Pulmonary artery endothelial cell (primary cell): ENCODE data around the gene ALDH16A1. TPM values are rescaled to one million over a fixed set of nuclear protein-coding genes. Genes with fewer than 3 reads are reported as not detected.

Source experiments
- DNase-seq: peaks from one replicate; pipeline ENCODE4 v3.0.0-alpha.2; 2011; ENCODE audit warnings: low read depth, low spot score
- total RNA-seq: library from RNA; depleted of rRNA; stranded (reverse); fragments of >200 nt; gene quantifications from 2 replicates; pipeline ENCODE4 v1.2.3, GENCODE V29; 2014

ALDH16A1 gene
- total RNA-seq, 1 donor from 2014 or later: 54.9 TPM

DNA sequence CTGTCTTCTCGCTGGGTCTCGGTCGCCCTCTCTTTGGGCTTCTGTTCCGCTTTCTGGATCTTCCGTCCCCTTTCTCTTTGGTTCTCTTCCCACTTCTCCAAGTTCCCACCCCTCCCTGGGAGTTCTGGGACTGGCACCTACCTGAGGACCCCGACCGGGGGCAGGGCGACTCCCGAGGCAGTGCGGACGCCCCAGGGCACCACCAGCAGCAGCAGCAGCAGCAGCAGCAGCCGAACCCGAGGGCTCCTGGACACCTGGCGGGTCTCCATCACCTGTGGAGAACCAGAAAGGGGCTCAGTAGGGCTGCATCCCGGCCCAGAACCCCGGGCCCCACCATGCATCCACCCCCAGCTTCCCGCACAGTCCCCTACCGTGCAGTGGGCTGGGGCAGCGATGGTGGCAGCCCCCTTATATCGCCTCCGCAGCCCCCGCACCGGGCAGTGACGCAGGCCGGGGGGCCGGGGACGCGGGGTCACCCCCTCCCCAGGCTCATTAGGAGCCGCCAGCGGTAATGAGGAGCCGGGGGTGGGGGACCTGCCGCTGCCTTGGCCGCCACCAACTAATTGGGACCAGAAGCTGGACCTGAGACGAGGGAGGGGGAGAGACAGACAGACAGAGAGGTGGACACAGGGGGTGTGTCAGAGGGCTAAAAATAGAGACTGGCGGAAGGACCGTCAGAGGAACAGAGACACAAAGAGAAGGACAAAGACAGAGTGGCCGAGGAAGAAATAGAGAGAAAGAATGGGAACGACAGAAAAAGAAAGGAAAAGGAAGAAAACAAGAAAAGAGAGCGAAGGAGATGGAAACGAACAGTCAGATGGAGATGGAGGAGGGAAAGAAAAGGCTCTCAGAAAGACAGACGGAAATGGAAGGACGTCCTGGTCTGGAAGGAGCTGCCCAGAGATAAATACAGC lies 29.7 kb upstream of the ALDH16A1 start, which contains the start of gene PTH2:
PTH2 (minus strand) TSS at position 371 of the 914 bp plus-strand sequence; CDS start at position 269, 102 bp downstream.
- no peak for DNase-seq

DNA sequence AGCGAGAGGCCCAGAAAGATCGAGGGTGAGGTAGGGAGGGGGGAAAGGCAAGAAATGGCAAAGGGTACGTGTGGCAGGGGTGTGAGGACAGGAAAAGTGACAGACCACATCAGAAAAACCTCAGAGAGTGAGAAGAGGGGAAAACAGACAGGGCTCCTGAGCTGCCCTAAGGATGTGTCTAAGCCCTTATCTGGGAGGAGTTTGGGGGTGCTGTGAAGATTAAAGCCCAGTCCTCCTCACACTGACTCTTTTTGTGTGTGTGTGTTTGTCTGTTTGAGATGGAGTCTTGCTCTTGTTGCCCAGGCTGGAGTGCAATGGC lies 29.1 kb upstream of the ALDH16A1 start:
- no peak for DNase-seq

DNA sequence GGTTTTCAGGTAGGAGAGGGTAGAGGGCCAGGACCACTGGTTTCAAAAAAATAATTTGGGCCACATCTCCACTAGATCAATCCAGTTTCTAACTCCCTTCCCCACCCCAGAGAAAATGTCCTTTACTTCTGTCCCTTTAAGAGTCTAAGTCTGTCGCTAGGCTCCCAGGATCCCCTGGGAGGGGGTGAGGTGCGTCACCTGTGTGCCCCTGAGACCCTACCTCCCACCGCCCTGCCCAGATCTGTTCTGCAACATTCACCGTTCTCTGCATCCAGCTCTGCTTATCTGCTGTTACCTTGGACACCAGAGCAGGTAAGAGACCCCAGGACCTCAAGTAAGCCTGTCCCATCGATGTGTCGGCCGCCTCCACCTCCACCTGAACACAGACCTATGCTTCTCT lies 27.8 kb upstream of the ALDH16A1 start, which contains the start of gene GFY:
GFY (plus strand) TSS at position 211 of the 400 bp plus-strand sequence. CDS start 1,043 bp downstream, outside the sequence.
- DNase-seq: no peak

DNA sequence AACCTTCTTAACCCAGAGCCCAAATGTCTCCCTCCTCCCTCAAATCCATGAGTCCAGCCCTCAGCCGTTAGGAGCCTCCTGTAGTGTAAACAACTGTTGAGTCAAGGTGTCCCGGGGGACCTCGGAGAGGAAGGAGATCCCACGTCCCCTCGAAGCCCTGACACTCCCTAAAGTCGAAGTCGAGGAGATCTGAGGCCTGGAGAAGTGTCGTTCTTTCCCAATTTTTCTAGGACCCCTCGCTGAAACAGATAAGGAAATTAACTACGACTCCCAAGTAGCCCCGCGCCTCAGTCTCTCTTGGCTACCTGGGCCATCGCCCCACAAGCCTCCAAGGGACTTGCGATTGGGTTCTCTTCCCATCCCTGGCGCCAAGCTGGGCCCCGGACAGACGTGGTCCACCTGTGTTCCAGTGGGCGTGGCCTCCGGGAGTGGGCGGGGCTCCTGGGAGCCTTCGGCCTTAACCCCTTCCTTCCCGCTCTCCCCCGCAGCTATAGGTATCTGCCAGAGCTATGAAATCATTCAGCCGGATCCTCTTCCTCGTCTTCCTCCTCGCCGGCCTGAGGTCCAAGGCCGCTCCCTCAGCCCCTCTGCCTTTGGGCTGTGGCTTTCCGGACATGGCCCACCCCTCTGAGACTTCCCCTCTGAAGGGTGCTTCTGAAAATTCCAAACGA lies 27.0 kb upstream of the ALDH16A1 start:
- no peak for DNase-seq

GRCh38 chr19:49427339-49427738 lies 25.7 kb upstream of the ALDH16A1 start:
- no peak for DNase-seq

GRCh38 chr19:49427855-49428546 lies 25.0 kb upstream of the ALDH16A1 start:
- no peak for DNase-seq

- no peak for DNase-seq
These were observed 24.2 kb upstream of the ALDH16A1 start for GRCh38 chr19:49428547-49429451.

GRCh38 chr19:49430172-49430677 lies 22.8 kb upstream of the ALDH16A1 start:
- DNase-seq: no peak

GRCh38 chr19:49430678-49431329 lies 22.2 kb upstream of the ALDH16A1 start:
- no peak for DNase-seq

GRCh38 chr19:49431330-49431749 lies 21.7 kb upstream of the ALDH16A1 start:
- no peak for DNase-seq

DNA sequence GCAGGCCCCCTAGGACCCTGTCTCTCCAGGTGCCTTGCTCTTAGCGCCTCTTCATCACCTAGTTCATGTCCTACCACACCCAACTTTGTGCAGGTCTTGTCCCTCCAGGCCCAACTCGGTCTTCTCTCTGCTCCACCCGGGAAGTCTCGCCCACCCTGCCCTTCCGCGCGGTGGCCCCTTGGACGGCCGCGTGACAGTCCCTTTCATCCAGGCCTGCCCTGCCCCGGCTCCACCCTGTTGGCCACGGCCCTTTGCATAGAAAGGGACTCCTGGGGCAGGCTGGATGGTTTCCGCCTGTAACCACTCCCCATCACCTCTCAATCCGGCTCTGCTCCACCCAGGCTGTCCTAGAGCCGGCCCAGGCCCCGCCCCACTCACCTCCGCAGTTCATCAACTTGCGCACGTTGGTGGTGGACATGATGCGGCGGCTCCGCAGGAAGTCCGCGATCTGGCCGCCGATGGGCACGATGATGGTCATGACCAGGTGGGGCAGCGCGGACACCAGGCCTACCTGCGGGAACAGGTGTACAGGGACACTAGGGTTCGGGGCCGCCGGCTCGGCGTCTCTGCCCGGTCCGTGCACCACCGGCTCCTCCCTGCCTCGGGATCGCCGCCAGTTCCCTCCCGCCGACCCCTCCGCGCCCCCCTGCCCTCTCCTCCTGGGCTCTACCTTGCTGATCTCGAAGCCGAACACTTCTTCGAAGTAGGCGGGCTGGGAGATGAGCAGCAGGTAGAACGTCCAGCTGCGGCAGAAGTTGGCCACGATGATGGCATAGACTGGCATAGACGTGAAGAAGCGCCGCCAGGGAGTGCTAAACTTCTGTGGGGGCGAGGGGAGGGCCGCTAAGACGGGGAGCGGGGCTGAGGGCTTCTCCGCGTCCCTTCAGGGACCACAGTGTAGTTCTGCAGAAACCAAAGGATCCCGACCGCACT lies 20.6 kb upstream of the ALDH16A1 start:
- no peak for DNase-seq

DNA sequence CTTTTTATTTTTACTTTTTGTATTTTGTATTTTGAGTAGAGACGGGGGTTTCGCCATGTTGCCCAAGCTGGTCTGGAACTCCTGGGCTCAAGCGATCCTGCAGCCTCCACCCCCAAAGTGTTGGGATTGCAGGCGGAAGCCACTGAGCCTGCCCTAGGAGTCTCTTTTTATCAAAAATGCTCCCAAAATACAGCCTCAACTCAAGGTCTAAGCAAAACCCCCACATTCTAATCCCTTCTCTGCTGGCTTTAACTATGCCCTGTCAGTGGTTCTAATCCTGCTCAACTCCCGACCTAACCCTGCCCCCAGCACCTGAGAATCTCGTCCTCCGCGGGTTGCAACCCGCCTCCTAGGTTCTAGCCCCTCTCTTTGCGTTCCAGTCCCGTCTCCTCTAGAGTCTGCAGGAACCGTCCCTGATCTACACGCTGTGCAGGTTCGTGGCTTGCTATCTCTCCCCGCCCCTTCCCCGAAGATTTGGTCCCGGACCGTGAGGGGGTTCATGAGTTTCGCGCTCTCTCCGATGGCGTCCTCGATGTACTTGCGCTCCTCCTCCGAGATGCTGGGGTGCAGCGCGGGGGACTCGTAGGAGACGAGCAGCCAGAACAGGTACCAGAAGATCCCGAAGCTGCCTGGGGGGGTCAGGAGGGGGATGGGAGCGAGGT lies 19.7 kb upstream of the ALDH16A1 start:
- DNase-seq: no peak

DNA sequence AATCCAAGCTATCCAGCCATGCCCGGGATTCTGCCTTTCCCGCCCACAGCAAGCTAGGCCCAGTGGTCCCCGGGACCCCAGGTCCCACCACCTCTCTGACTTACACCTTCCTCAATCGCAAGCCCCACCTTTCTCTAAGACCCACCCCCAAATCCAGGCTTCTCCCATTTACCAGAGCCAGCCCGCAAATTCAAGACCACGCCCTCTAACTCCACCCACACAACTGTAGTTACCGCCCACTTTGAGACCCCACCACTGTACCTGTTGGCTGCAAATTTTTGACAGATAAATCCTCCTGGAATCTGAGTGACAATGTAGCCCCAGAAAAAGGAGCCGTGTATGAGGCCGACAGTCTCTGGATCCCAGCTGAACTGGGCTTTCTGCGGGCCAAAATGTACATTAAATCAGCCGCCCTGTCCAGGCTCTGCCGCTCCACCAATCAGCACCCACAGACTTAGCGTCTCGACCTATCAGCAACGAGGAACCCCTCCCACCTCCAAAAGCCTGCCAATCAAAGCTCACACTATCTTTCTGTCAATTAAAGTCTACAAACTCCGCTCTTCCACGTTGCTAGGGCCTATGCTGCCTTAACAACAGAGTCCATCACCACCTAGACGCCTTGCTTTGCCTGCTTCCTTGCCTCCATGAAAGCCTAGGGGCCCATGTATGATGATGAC lies 18.0 kb upstream of the ALDH16A1 start:
- DNase-seq: no peak

DNA sequence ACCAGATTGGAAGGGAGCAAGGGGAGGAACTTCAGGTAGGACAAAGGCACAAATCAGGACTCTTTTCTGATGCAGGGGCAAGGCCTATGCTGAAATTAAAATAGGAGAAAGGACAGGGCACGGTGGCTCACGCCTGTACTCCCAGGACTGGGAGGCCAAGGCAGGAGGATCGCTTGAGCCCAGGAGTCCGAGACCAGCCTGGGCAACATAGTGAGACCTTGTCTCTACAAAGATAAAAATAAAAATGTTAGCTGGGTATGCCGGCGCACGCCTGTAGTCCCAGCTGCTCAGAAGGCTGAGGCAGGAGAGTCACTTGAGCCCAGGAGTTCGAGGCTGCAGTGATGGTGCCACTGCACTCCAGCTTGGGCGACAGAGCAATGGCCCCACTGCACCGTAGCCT lies 17.4 kb upstream of the ALDH16A1 start:
- no peak for DNase-seq

DNA sequence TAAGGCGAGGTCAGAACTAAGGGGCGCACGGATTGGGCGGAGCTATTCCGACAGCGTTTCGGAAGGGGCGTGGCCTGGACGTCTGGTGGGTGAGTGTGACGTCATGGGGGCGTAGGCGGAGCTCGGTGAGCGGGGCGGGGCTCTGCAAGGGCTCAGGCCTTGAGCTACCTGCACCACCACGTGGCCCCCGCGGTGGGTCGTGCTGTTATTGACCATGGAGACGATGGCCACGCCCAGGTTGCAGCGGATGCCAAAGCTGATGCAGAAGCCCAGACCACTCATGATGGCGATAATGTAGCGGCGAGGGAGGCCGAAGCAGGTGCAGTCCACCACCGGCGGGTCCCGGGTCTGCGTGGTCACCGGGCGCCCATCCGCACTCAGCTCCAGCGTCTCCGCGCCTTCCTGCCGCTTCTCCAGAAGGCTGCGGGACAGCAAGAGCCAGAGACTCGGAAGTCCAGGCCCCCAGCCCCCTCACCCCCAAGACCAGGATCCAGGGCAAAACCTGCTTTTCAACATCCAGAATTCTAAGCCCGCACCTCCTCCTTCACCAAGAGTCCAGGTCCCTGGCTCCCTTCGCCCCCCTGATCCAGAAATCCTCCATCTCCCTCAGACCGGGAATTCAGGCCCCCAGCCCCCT lies 16.5 kb upstream of the ALDH16A1 start:
- DNase-seq: no peak

DNA sequence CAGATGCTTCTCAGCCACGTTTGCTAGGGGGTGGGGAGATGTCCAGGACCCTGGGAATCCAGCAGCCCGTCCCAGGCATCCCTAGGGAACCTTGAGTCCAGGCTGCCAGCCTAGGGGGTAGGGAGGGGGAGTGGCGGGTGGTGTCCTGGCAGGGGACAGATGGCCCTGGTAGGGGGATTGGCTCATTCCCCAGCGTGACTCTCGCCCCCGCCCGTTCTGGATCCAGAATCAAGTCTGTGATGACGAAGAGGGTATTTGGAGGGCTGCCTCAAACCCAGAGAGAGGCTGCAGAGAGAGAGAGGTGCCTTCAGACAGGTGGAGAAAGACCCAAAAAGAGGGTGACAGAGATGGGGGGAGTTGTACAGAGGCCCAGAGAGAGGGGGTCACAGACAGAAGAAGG lies 15.8 kb upstream of the ALDH16A1 start:
- no peak for DNase-seq

- no peak for DNase-seq
These were observed 14.8 kb upstream of the ALDH16A1 start for GRCh38 chr19:49438261-49438660.
